Measurements from ENCODE around the gene TNF.
A peak's percentile ranks its signal among the peaks of the same experiment; 100 is the strongest.

TNF gene

DNA sequence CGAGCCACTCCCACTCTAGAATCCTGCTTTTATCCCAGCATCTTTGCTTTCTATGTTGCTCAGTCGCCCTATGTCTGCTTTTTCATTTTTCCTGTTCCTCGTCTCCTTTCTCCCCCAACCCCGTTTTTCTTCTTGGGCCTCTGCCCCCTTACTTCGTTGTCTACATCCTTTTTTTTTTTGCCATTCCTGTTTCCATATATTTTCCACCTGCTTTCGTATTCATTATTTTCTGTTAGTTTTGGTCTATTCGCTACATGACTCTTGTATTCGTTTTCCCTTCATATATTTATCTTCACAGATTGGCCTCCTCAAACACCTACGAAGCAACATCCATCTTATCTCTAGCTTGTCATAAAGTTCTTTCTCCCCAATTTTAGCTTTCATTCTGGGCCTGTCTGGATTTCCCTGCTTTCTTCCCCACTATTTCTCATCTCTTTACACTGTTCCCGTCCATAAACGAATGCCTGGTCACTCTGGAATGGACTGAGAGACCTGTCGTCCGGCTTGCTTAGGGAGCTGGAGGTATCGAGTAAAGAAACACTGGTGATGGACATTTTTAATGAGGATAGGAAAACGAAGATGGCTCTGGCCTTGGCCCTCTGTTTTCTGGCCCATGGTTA is 46.1 kb downstream of the TNF start:
- peaks cover 7% of the 10 kb centered on the region for H3K4me1 ChIP-seq (ENCODE audit: control insufficient read depth, insufficient read depth, low read length, unreplicated experiment)
- no peak overlapping the region for H2AFZ ChIP-seq (ENCODE audit: low read length, unreplicated experiment)
- no peaks in the 10 kb centered on the region for H3K27me3 ChIP-seq (ENCODE audit: insufficient read depth, low read length)
- H3K36me3 ChIP-seq (ENCODE audit: insufficient read depth, low read length): peaks cover 27% of the 10 kb centered on the region
- H3K4me3 ChIP-seq (ENCODE audit: low read depth, low read length): peak overlapping the region; percentile 94
- H3K79me2 ChIP-seq (ENCODE audit: control insufficient read depth, insufficient read depth, low read length, unreplicated experiment): peaks cover 52% of the 10 kb centered on the region
- peak overlapping the region; percentile 81 for H3K27ac ChIP-seq (ENCODE audit: low read depth, low read length)

- peaks cover 31% of the 10 kb centered on the region for H3K36me3 ChIP-seq (ENCODE audit: insufficient read depth, low read length)
- H3K4me1 ChIP-seq (ENCODE audit: control insufficient read depth, insufficient read depth, low read length, unreplicated experiment): peaks cover 7% of the 10 kb centered on the region
- peaks cover 57% of the 10 kb centered on the region for H3K79me2 ChIP-seq (ENCODE audit: control insufficient read depth, insufficient read depth, low read length, unreplicated experiment)
- no peak overlapping the region for H2AFZ ChIP-seq (ENCODE audit: low read length, unreplicated experiment)
- H3K27me3 ChIP-seq (ENCODE audit: insufficient read depth, low read length): no peaks in the 10 kb centered on the region
- peak overlapping the region; percentile 94 for H3K4me3 ChIP-seq (ENCODE audit: low read depth, low read length)
- peak overlapping the region; percentile 81 for H3K27ac ChIP-seq (ENCODE audit: low read depth, low read length)
Observed at GRCh38 chr6:31621991-31622390, 46.6 kb downstream of the TNF start.

DNA sequence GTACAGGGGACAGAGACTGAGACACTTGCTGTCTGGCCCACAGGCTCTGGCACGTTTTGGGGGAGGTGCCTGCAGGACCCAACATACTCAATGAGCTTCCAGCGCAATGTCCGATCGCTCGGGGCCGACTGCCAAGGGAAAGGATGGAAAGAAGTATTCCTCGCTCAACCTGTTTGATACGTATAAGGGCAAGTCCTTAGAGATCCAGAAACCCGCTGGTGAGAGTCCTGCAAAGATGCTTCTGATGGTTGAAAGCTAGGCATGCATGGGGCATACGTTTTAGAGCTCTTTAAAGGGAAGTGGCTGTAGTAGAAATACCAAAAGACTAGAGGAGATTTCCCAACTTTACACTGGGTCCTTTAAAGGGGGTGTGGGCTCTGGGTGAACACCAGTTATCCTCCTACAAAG is 47.3 kb downstream of the TNF start:
- no peak overlapping the region for H3K27ac ChIP-seq (ENCODE audit: low read depth, low read length)
- peak overlapping the region; percentile 94 for H3K4me3 ChIP-seq (ENCODE audit: low read depth, low read length)
- peaks cover 7% of the 10 kb centered on the region for H3K4me1 ChIP-seq (ENCODE audit: control insufficient read depth, insufficient read depth, low read length, unreplicated experiment)
- H3K79me2 ChIP-seq (ENCODE audit: control insufficient read depth, insufficient read depth, low read length, unreplicated experiment): peaks cover 62% of the 10 kb centered on the region
- no peaks in the 10 kb centered on the region for H3K27me3 ChIP-seq (ENCODE audit: insufficient read depth, low read length)
- H3K36me3 ChIP-seq (ENCODE audit: insufficient read depth, low read length): peaks cover 37% of the 10 kb centered on the region
- no peak overlapping the region for H2AFZ ChIP-seq (ENCODE audit: low read length, unreplicated experiment)

DNA sequence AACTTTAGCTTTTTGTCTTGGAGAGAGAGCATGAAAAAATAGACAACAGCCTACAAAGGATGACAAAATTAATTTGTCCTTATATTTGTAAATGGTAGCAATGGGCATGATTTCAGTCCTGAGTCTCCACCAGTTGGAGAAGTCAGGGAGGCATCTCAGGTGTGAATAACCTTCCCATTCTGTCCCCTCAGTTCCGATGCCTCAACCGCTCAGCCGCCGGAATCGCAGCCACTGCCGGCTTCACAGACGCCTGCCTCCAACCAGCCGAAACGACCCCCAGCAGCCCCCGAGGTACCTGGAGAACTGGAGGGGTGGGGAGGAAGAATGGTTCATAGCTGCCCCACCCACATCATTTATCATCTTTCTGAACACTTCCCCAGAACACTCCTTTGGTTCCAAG is 48.7 kb downstream of the TNF start:
- Histone ChIP-seq H3K27ac (ENCODE audit: low read depth, low read length) (no peak overlapping the region), H3K4me3 (ENCODE audit: low read depth, low read length) (no peak overlapping the region), H2AFZ (ENCODE audit: low read length, unreplicated experiment) (no peak overlapping the region), H3K79me2 (ENCODE audit: control insufficient read depth, insufficient read depth, low read length, unreplicated experiment) (peaks cover 72% of the 10 kb centered on the region), H3K27me3 (ENCODE audit: insufficient read depth, low read length) (no peaks in the 10 kb centered on the region), H3K36me3 (ENCODE audit: insufficient read depth, low read length) (peaks cover 49% of the 10 kb centered on the region), H3K4me1 (ENCODE audit: control insufficient read depth, insufficient read depth, low read length, unreplicated experiment) (peaks cover 7% of the 10 kb centered on the region)

DNA sequence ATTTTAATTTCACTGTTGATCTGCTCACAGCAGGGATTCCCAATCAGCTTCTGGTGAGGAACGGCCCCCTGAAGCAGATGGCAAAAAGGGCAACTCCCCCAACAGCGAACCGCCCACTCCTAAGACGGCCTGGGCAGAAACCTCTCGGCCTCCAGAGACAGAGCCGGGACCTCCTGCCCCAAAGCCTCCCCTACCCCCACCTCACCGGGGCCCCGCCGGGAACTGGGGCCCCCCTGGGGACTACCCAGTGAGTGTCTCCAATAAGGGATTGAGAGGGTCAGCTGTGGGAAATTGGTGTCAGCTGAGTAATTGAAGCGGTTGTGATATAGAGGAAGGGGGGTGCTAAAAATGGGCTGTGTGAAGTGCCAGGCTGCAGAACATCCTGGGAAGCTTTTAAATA is 51.6 kb downstream of the TNF start:
- Histone ChIP-seq H3K27ac (ENCODE audit: low read depth, low read length) (no peak overlapping the region), H3K4me1 (ENCODE audit: control insufficient read depth, insufficient read depth, low read length, unreplicated experiment) (peaks cover 7% of the 10 kb centered on the region), H3K79me2 (ENCODE audit: control insufficient read depth, insufficient read depth, low read length, unreplicated experiment) (peaks cover 62% of the 10 kb centered on the region), H3K36me3 (ENCODE audit: insufficient read depth, low read length) (peaks cover 57% of the 10 kb centered on the region), H3K27me3 (ENCODE audit: insufficient read depth, low read length) (no peaks in the 10 kb centered on the region), H2AFZ (ENCODE audit: low read length, unreplicated experiment) (no peak overlapping the region), H3K4me3 (ENCODE audit: low read depth, low read length) (no peak overlapping the region)

DNA sequence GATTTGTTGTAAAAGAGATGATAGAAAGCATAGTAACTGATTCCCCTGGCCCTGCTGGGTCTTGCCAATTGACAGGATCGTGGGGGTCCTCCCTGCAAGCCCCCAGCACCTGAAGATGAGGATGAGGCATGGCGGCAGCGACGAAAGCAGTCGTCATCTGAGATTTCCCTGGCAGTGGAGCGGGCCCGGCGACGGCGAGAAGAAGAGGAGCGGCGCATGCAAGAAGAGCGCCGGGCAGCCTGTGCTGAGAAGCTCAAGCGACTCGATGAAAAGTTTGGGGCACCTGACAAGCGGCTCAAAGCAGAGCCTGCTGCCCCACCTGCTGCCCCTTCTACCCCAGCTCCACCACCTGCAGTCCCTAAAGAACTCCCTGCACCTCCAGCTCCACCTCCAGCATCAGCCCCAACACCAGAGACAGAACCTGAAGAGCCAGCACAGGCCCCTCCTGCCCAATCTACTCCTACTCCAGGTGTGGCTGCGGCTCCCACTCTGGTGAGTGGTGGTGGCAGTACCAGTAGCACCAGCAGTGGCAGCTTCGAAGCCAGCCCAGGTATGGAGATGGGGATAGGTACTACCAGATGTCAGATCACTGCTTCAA is 52.4 kb downstream of the TNF start:
- Histone ChIP-seq H3K27me3 (ENCODE audit: insufficient read depth, low read length) (no peaks in the 10 kb centered on the region), H3K4me1 (ENCODE audit: control insufficient read depth, insufficient read depth, low read length, unreplicated experiment) (peaks cover 2% of the 10 kb centered on the region), H3K4me3 (ENCODE audit: low read depth, low read length) (no peak overlapping the region), H3K36me3 (ENCODE audit: insufficient read depth, low read length) (peaks cover 59% of the 10 kb centered on the region), H2AFZ (ENCODE audit: low read length, unreplicated experiment) (no peak overlapping the region), H3K79me2 (ENCODE audit: control insufficient read depth, insufficient read depth, low read length, unreplicated experiment) (peaks cover 56% of the 10 kb centered on the region), H3K27ac (ENCODE audit: low read depth, low read length) (no peak overlapping the region)

Data from ACC112 (cell line).